HG02610 (cell line): Measurements from ENCODE around the gene CASZ1.

ENCODE experiments used
- ATAC-seq: cut with Tn5 transposase; IDR thresholded peaks from one replicate; pipeline ENCODE4 v1.9.1; 2021; ENCODE audit warnings: mild to moderate bottlenecking, moderate library complexity; ENCODE audit not compliant: unreplicated experiment

CASZ1 gene

GRCh38 chr1:10688409-10688786, 108.0 kb downstream of the CASZ1 start:
- ATAC-seq = no peak

DNA sequence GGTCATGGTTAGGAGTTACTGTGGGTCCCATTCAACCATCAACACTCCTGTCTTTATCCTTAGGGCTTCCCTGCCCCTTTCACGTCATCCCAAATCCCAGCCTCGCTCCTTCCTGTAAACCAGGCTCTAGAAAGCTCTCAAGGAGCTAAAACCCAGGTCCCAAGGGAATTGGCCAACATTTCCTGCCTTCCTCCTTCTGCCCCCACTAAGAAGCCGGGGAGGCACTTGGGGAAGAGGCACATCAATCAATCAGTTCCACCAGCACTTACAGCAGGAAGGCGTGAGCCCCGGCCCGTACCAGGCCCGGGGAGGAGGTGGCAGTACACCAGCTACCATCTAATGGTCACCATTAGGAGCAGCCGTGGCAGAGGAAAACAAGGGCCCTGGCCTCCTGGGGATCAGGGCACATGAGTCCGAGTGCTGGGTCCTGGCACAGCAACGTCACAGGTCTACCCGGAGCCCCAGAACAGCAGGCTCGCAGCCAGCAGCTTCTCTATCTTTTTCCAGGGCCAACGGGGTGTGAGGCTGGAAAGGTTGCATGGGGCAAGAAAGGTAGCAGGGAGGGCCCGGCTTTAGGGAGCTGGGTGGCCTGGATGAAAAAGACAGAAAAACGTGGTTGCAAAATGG, 108.6 kb downstream of the CASZ1 start:
- ATAC-seq = no peak

DNA sequence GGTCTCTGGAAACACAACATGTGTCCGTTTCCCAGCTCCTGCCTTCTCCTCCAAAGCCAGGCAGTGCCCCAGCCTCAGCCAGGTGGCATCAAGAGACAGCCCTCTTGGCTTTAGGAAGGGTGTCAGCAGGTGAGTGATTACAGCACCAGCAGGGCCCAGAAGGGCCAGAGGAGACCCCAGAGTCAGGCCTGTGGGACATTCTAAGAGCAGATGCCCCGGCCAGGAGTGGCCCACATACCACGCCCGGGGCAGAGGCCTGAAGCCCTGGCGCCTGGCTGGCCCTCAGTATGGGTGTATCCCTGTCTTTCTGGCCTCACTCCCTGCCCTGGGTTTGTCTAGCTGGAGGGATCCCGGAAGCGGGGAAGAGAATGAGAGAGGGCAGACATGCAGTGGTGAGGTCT, 109.2 kb downstream of the CASZ1 start:
- ATAC-seq = no peak

DNA sequence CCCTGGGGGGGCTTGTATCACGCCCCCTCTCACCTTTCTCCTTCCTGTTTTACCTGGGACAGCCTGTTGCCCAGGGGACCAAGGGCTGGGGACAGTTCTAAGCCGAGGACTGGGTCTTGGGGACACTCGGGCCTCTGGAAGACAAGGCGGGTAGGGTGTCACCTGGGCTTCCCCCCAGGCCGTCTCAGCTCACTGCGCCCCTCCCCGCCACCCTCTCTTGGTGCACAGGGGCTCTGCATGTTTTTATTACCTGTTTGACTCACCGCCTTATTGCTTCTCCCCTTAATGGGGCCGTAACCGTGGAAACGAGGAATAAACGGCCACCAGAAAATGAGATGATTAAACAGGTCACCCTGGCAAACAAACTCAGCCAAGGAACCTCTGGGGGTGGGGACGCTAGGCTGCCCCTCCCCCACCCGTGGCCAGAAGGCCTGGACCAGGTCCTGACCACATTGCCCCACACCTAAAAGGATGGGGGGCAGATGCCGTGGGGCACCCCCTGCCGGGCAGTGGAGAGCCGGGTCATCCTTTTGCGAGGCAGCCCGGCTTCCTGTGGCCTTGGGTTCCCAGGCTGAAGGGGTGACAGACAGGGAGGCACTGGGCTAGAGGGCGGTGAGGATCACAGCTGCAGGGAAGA, 109.9 kb downstream of the CASZ1 start:
- ATAC-seq = no peak

DNA sequence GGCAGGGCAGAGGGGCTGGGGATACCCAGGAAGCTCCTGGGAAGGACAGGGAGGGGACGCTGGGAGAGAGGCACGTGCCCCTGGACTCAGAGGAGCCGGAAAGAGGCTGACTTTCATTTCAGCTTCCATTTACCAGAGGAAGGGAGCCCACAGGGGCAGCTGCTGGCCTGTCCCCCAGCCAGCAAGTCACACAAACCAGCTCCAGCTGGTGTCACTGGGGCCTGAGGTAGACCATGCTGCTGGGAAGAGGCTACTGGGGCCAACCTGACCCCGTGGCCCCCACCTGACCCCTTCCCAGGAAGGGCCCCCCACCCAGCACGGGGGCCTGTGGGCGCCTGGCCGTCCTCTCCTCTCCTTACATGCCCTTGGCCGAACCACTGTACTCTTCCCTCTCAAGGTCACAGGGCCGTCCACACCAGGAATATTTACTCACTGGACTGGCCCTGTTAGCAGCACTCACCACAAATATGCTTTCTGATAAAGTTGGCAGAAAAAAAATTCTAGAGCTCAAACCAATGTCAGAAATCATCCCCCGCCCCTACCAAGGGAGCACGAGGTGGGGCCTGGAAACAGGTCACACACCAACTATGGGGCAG, 110.5 kb downstream of the CASZ1 start:
- no peak for ATAC-seq

- no peak for ATAC-seq
These were observed 111.1 kb downstream of the CASZ1 start for GRCh38 chr1:10685196-10685807.

GRCh38 chr1:10684221-10684620, 112.2 kb downstream of the CASZ1 start:
- ATAC-seq = no peak

DNA sequence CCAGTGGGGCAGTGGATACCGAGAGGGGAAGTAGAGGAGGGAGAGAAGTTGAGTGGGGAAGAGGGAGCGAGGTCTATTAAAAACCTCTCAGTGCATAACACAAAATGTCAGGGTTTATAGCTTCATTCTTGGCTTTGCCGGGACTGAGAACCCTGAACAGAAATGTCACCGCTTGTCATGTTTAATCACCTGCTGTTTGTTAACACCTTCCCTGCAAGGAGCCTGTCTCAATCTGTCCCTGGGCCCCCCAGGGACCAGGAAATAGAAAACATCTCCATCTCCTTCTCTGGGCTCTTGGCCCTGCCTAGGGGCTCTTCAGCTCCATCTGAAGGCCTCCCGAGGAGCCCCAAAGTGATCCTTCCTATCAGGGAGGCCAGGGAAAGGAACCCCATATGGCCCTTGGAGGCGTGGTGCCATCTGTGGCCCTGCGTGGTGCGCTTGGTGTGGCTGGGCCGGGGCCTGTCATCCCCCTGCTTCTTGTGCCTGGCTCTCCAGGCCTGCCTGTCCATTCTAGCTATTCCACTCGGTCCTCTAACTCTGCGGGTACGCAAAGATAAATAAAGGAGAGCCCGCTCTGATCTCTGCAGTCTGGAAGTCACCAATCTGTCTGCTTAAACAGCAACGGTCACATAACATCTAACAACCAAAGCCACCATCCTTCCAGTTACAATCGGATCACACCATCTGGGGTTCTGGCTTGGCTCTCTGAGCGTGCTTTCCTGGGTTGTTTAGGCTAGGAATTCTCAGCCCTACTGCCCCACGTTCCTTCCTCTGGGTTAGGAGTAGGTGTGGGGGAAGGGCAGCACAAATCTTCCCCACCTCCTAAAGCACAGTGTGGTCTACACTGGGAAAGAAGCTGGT, 113.8 kb downstream of the CASZ1 start:
- ATAC-seq = no peak

DNA sequence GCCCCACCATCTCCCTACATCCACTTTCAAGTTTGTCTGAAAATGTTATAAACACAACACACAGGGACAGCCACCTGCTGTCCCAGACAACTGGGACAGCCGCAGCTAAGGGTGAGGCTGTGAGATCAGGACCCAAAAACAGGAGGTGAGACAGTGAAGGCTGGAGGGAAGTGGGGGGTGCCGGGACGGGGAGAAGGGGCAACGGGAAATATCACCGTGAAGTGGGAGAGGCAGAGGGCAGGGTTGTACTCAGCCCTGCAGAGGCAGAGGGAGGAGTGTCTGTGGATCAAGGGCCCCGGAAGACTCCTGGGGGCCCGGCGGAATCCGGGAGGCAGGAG, 114.4 kb downstream of the CASZ1 start:
- no peak for ATAC-seq

DNA sequence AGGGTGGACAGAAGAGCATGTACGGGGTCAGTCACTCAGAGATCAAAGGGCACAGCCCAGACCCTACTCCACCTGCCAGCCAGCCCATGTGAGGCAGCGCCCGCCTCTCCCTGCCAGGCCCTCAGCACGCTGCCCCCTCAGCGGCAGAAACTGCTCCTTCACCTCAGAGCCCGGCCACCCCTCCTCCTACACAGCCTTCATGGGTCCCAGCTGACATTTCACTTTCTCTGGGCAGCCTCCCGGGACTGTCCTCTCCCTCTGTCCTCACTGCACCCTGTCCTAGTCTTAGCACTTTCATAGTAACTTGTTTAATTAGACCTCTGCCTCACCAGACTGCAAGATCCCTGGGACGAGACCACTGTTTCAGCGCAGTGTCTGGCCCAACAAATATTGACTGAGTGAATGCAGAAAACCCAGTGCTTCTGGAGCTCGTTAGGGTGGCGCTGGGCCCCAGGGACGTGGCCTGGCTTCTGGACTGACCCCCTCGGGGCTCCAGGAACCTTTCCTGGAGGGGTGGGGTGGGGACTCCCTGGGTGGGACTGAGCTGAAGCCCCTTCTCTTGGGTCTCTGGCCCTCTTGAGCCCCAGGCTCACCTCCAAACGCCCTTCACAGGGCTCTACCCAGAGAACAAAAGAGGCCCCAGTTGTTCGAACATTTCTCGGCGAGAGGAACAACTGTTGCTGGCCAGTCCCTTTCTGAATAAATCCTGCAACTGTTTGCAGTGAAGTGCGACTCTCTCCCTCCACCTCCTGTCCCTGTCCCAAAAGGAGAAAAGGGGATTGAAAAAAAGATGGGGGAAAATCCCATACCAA, 114.9 kb downstream of the CASZ1 start:
- ATAC-seq = no peak

- ATAC-seq = no peak
These were observed 116.0 kb downstream of the CASZ1 start for GRCh38 chr1:10680487-10680886.

DNA sequence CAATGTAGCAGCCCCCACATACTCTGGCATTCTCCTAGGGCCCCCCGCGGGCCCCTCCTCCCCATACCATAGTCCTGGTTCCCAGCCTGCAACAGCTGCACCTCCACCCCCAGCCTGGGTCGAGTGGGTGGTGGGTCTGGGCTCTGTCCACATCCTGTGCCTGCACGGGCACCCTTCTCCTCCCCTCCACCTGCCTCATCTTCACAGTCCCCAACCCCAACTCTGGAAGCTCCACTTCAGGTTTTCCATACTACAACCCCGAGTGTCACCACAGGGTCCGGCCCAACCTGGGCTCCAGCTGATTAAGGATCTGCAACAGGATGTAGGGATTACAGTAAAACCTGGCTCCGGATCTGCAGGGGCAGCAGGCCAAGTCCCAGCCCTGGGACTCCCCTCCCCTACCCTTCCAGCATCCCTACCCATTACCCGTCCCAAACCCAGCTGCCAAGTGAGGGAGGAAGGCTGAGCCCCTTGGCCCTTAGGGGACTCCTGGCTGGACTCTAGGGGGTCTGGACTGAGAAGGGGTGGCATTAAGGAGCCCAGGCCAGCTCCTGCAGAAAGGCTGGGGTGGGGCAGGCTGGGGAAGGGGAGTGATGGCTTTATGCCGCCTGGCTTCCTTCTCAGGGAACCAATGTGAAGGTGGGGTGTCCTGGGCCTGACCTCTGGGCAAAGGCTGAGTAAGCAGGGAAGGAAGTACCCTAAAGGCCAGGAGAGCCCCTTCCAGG, 116.8 kb downstream of the CASZ1 start:
- no peak for ATAC-seq

- ATAC-seq = no peak
These were observed 117.6 kb downstream of the CASZ1 start for GRCh38 chr1:10678852-10679251.

- ATAC-seq = no peak
These were observed 118.0 kb downstream of the CASZ1 start for GRCh38 chr1:10678402-10678801.

DNA sequence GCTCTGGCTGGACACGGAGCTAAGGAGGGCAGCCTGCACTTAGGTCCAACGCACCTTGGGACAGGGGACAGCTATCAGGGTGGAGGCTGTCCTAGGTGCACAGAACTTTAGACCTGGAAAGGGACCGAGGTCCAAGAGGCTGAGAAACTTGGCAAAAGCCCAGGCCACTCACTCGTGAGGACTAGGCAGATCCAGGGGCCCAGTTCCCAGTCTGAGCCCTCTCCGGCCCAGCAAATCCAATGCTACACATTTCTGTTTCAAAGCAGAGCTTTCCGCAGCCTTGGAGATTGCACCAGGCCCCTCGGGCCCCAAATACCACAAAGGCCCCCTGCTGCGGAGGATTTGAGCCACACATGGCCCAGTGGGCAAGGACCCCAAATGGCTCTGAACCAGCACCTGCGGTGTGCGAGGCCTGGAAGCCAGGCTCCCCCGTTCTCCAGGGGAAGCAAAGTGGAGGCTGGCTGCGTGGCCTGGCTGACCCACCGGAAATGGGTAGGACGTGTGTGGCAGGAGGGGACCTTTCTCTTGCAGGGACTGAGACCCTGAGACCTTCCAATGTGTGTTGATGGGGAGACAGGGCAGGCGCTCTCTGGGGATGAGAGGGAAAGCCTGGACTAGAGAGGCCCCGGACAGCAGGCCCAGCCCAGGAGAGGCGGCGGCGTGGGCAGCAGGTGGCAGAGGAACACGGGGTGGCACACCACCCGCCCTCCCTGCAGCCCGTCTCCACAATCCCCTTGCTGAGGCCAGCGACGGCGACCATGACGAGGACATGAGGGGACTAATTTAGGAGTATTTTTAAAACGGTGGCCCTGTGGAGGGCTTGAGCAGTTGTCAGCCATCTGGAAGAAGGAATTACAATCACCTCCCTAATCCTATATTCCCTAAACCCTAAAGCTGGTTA, 118.7 kb downstream of the CASZ1 start:
- ATAC-seq = no peak

DNA sequence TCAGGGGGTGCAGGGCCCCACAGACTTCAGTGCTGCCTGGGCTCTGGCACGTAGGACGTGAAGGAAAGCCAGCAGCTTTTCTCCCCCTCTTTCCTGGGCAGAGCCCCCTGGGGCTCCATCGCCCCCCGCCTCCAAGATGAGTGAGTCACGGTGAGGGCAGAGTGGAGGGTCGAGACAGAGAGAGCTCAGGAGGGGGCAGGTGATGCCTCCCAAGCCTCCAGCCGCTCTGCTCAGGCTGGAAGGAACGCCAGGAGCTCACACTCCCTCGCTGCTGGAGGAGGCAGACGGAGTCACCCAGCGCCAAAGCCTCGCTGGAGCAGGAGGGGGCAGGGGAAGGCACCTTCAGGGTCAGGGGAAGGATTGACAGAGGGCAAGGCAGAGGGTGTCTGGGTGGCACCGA, 119.5 kb downstream of the CASZ1 start:
- ATAC-seq = no peak

DNA sequence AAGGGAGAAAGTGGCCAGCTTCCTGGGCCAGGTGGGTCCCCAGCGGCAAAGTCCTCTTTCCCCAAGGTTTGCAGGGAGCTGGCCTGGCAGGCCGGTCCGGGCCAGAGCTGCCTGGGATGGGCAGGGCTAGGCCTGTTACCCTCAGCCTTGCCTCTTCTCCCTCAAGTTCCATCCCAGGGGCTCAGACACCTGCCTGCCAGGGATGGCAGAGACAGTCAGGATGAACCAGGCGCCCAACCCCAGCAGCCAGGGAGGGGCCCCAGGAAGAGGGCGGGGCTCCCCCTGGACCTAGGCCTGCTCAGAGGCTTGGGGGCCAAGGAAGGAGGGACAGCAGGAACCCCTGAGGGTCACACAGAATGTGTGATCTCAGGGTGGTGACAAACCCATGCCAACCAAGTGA, 120.6 kb downstream of the CASZ1 start:
- no peak for ATAC-seq

- ATAC-seq = no peak
These were observed 121.5 kb downstream of the CASZ1 start for GRCh38 chr1:10674700-10675609.
